Small intestine (tissue), 7 donors: Measurements from ENCODE around the gene LRP4. TPM values are rescaled to one million over a fixed set of nuclear protein-coding genes. Genes with fewer than 3 reads are reported as not detected.

Experiments used
- DNase-seq, 2 donors: peaks; one replicate each; pipeline versions ENCODE4 v3.0.0 to v3.0.0-alpha.2; 2013
- FAIRE-seq: peaks from 2 replicates; lab custom pipeline; 2012; peaks lifted over from hg19 to GRCh38; lab: Jason Lieb, UNC
- H3K27ac ChIP-seq, 3 donors: one replicate each; pipeline ENCODE4 v1.5.1; 2013; ENCODE audit warnings: low read length in 2 of 3, mild to moderate bottlenecking in 2 of 3, control low read depth in 1 of 3, inconsistent platforms in 1 of 3, low read depth in 1 of 3, moderate library complexity in 1 of 3
- H3K27me3 ChIP-seq, 3 donors: one replicate each; pipeline ENCODE4 v1.6.1; 2013; ENCODE audit warnings: low read length in 3 of 3, inconsistent platforms in 1 of 3; ENCODE audit not compliant: control insufficient read depth in 3 of 3, insufficient read depth in 3 of 3
- H3K36me3 ChIP-seq, 3 donors: one replicate each; pipeline ENCODE4 v1.6.1; 2013; ENCODE audit warnings: low read length in 3 of 3, inconsistent platforms in 1 of 3, low read depth in 1 of 3, mild to moderate bottlenecking in 1 of 3, moderate library complexity in 1 of 3; ENCODE audit not compliant: control insufficient read depth in 3 of 3, insufficient read depth in 2 of 3
- H3K4me1 ChIP-seq, 3 donors: one replicate each; pipeline ENCODE4 v1.6.1; 2013; ENCODE audit warnings: low read length in 2 of 3, inconsistent platforms in 1 of 3, low read depth in 1 of 3, mild to moderate bottlenecking in 1 of 3, moderate library complexity in 1 of 3; ENCODE audit not compliant: control insufficient read depth in 3 of 3, insufficient read depth in 2 of 3
- H3K4me3 ChIP-seq, 3 donors: one replicate each; pipeline ENCODE4 v1.5.1; 2013; ENCODE audit warnings: low read length in 3 of 3, control low read depth in 1 of 3, inconsistent platforms in 1 of 3, low read depth in 1 of 3, mild to moderate bottlenecking in 1 of 3, moderate library complexity in 1 of 3
- H3K9me3 ChIP-seq, 2 donors: one replicate each; pipeline ENCODE4 v1.6.1; 2013; ENCODE audit warnings: low read depth in 1 of 2, low read length in 1 of 2; ENCODE audit not compliant: control insufficient read depth in 2 of 2, insufficient read depth in 1 of 2
- WGBS, 3 donors: extraction: QIAGEN DNeasy Blood & Tissue Kit; methylation state at CpG; one replicate each; pipeline ENCODE4 v1.1.7; 2013; 5-methylcytosine and 5-hydroxymethylcytosine counted together
- polyA plus RNA-seq, 4 donors: library from polyadenylated mRNA; stranded (reverse) in 3 of 4; unstranded in 1 of 4; fragments of 200-250 nt in 3 of 4; fragments of 120-200 nt in 1 of 4; gene quantifications; one replicate each; pipeline versions ENCODE4 v1.2.1 to v1.2.3, GENCODE V29; 2013
- donor health status: healthy with polysubstance abuse.
- donor health status: control.
- donor health status: control.
- donor health status: Bipolar disorder and iron deficiency.
- donor health status: healthy.

Gene LRP4
- polyA plus RNA-seq, 4 donors, result 2.2 to 15.2 (median 12.6) TPM

- WGBS, 3 donors, result 78 to 93% (median 86%) methylated on average over 12 of the region's 12 CpGs
- peak overlapping the region in 1 of 3 donors; percentile 56 for H3K27ac ChIP-seq
- H3K36me3 ChIP-seq, result peaks cover 0 to 10% (median 10%) of the 10 kb centered on the region in 3 donors
- H3K9me3 ChIP-seq, result no peaks in the 10 kb centered on the region
- DNase-seq (no peak), FAIRE-seq (no peak)
- H3K27me3 ChIP-seq, result no peaks in the 10 kb centered on the region
- H3K4me3 ChIP-seq, result no peak overlapping the region
- H3K4me1 ChIP-seq, result no peaks in the 10 kb centered on the region
These were observed 59.3 kb downstream of the LRP4 start for GRCh38 chr11:46858920-46859546.

- Histone ChIP-seq H3K36me3 (peaks cover 0 to 10% (median 6%) of the 10 kb centered on the region in 3 donors), H3K27ac (no peak overlapping the region), H3K27me3 (no peaks in the 10 kb centered on the region), H3K9me3 (no peaks in the 10 kb centered on the region), H3K4me3 (no peak overlapping the region), H3K4me1 (no peaks in the 10 kb centered on the region)
- FAIRE-seq (no peak), DNase-seq (no peak)
- 71 to 77% (median 73%) methylated on average over 4 of the region's 4 CpGs for WGBS, 3 donors
These were observed 60.7 kb downstream of the LRP4 start for GRCh38 chr11:46857666-46858065.

- no peak overlapping the region for H3K27ac ChIP-seq
These were observed 61.6 kb downstream of the LRP4 start for GRCh38 chr11:46856605-46857343.

GRCh38 chr11:46855863-46856262 lies 62.5 kb downstream of the LRP4 start:
- Histone ChIP-seq H3K9me3 (no peaks in the 10 kb centered on the region), H3K4me1 (no peaks in the 10 kb centered on the region), H3K27ac (no peak overlapping the region), H3K27me3 (no peaks in the 10 kb centered on the region), H3K36me3 (peaks cover 0 to 10% (median 4%) of the 10 kb centered on the region in 3 donors), H3K4me3 (no peak overlapping the region)
- 97 to 100% (median 98%) methylated on average over 2 of the region's 2 CpGs for WGBS, 3 donors
- DNase-seq, result no peak
- no peak for FAIRE-seq

More at GRCh38 chr11:46856605-46857343, 61.6 kb downstream of the LRP4 start:
- peaks cover 0 to 10% (median 4%) of the 10 kb centered on the region in 3 donors for H3K36me3 ChIP-seq
- H3K9me3 ChIP-seq, result no peaks in the 10 kb centered on the region
- no peaks in the 10 kb centered on the region for H3K27me3 ChIP-seq
- 66 to 71% (median 69%) methylated on average over 5 of the region's 5 CpGs for WGBS, 3 donors
- H3K4me1 ChIP-seq, result no peaks in the 10 kb centered on the region
- H3K4me3 ChIP-seq, result no peak overlapping the region
- DNase-seq (no peak), FAIRE-seq (no peak)

GRCh38 chr11:46855167-46855566 lies 63.2 kb downstream of the LRP4 start:
- no peak for DNase-seq
- no peak for FAIRE-seq
- WGBS, 3 donors, result 86 to 93% (median 89%) methylated on average over 3 of the region's 3 CpGs
- Histone ChIP-seq H3K9me3 (no peaks in the 10 kb centered on the region), H3K27ac (no peak overlapping the region), H3K36me3 (peaks cover 0 to 10% (median 3%) of the 10 kb centered on the region in 3 donors), H3K4me3 (no peak overlapping the region), H3K27me3 (no peaks in the 10 kb centered on the region), H3K4me1 (no peaks in the 10 kb centered on the region)

GRCh38 chr11:46850829-46851380 lies 67.4 kb downstream of the LRP4 start:
- 65 to 68% (median 67%) methylated on average over 10 of the region's 10 CpGs for WGBS, 3 donors
- no peak for DNase-seq
- Histone ChIP-seq H3K4me3 (no peak overlapping the region), H3K27ac (no peak overlapping the region), H3K27me3 (no peaks in the 10 kb centered on the region), H3K36me3 (no peaks in the 10 kb centered on the region), H3K4me1 (peaks cover 0 to 4% (median 0%) of the 10 kb centered on the region in 3 donors), H3K9me3 (no peaks in the 10 kb centered on the region)
- no peak for FAIRE-seq

- FAIRE-seq, result no peak
- H3K27me3 ChIP-seq, result no peaks in the 10 kb centered on the region
- WGBS, 3 donors, result 81 to 94% (median 92%) methylated on average over 1 of the region's 1 CpG
These were observed 68.7 kb downstream of the LRP4 start for GRCh38 chr11:46849631-46850030.

GRCh38 chr11:46846510-46846830 lies 71.9 kb downstream of the LRP4 start:
- H3K36me3 ChIP-seq, result peaks cover 0 to 3% (median under 1%) of the 10 kb centered on the region in 3 donors
- no peak overlapping the region for H3K27ac ChIP-seq
- FAIRE-seq, result no peak
- WGBS, 3 donors, result 3 to 5% (median 5%) methylated on average over 6 of the region's 6 CpGs
- DNase-seq, result no peak
- H3K4me3 ChIP-seq, result peak overlapping the region in 2 of 3 donors; percentile 78 to 91
- H3K27me3 ChIP-seq, result no peaks in the 10 kb centered on the region
- H3K9me3 ChIP-seq, result no peaks in the 10 kb centered on the region
- peaks cover 0 to 7% (median 2%) of the 10 kb centered on the region in 3 donors for H3K4me1 ChIP-seq

More at GRCh38 chr11:46849631-46850030, 68.7 kb downstream of the LRP4 start:
- Histone ChIP-seq H3K9me3 (no peaks in the 10 kb centered on the region), H3K4me3 (no peak overlapping the region), H3K4me1 (peaks cover 0 to 7% (median 0%) of the 10 kb centered on the region in 3 donors), H3K27ac (no peak overlapping the region), H3K36me3 (no peaks in the 10 kb centered on the region)
- DNase-seq, result no peak
